ENCODE data around the gene PIH1D2. TPM values are rescaled to one million over a fixed set of nuclear protein-coding genes. Genes with fewer than 3 reads are reported as not detected.

Gene PIH1D2
- total RNA-seq, 1 experiment from 2014 or later: 1.7 TPM

GRCh38 chr11:112023104-112023503 lies 50.7 kb downstream of the PIH1D2 start:
- ATAC-seq: no peak
- no peaks in the 10 kb centered on the region for H4K20me1 ChIP-seq (ENCODE audit: low read length)
- intact Hi-C loops (cut with micrococcal nuclease): loop anchor here (5.0 kb wide), 1 partner anchor 91 kb away; no protein-coding TSS in a partner anchor
- H2AFZ ChIP-seq (ENCODE audit: low read length): no peak overlapping the region
- H3K4me2 ChIP-seq (ENCODE audit: low read length): no peak overlapping the region
- H3F3A ChIP-seq (ENCODE audit: low read length, unreplicated experiment): no peaks in the 10 kb centered on the region
- no peaks in the 10 kb centered on the region for H3K9me3 ChIP-seq (ENCODE audit: low read length)
- TF ChIP-seq EZH2 (IDR thresholded peaks at IDR 0.05; ENCODE audit: low read length, unreplicated experiment): no peak
- TF ChIP-seq EZH2phosphoT487 (IDR thresholded peaks at IDR 0.05; ENCODE audit: borderline replicate concordance, low read length): no peak
- peak; percentile 54 for TF ChIP-seq CTCF (conservative IDR thresholded peaks at IDR 0.05; ENCODE audit: low read depth, low read length)
- ChIA-PET CTCF (interaction anchor here (0.5 to 1.1 kb wide), 3 partner anchors 67 to 91 kb away, joined by 4 to 14 read pairs (median 11); no protein-coding TSS in a partner anchor), POLR2A (ENCODE audit: unreplicated experiment) (no interaction called here)
- peaks cover 6% of the 10 kb centered on the region; the same call in 1 of the 2 replicates for H3K4me1 ChIP-seq (ENCODE audit: insufficient read depth, low read length)
- H3K9me2 ChIP-seq (replicated peaks; ENCODE audit: low read length): no peaks in the 10 kb centered on the region
- H3K4me3 ChIP-seq (ENCODE audit: low read length): no peak overlapping the region
- H3K9ac ChIP-seq (ENCODE audit: low read length): no peak overlapping the region
- H3K27ac ChIP-seq (ENCODE audit: low read length): no peak overlapping the region
- no peak for DNase-seq
- H3K79me2 ChIP-seq (ENCODE audit: low read length): peaks cover 15% of the 10 kb centered on the region
- no TSS peak for BruUV-seq (replicated peaks)
- H3K36me3 ChIP-seq (ENCODE audit: low read depth, low read length): no peaks in the 10 kb centered on the region
- no peaks in the 10 kb centered on the region for H3K27me3 ChIP-seq (ENCODE audit: low read length)

GRCh38 chr11:112019066-112019465 lies 54.8 kb downstream of the PIH1D2 start:
- Histone ChIP-seq H2AFZ (ENCODE audit: low read length) (no peak overlapping the region), H3K27me3 (ENCODE audit: low read length) (no peaks in the 10 kb centered on the region), H3K4me3 (ENCODE audit: low read length) (no peak overlapping the region), H3K4me2 (ENCODE audit: low read length) (no peak overlapping the region), H3K27ac (ENCODE audit: low read length) (no peak overlapping the region), H3K4me1 (ENCODE audit: insufficient read depth, low read length) (peaks cover 6% of the 10 kb centered on the region), H3K79me2 (ENCODE audit: low read length) (no peaks in the 10 kb centered on the region), H4K20me1 (ENCODE audit: low read length) (no peaks in the 10 kb centered on the region), H3K36me3 (ENCODE audit: low read depth, low read length) (no peaks in the 10 kb centered on the region), H3F3A (ENCODE audit: low read length, unreplicated experiment) (peaks cover 5% of the 10 kb centered on the region), H3K9me2 (replicated peaks; ENCODE audit: low read length) (no peaks in the 10 kb centered on the region), H3K9ac (ENCODE audit: low read length) (no peak overlapping the region), H3K9me3 (ENCODE audit: low read length) (no peaks in the 10 kb centered on the region)
- ATAC-seq: no peak
- intact Hi-C loops (cut with micrococcal nuclease): no loop called here
- no TSS peak for BruUV-seq (replicated peaks)
- TF ChIP-seq EZH2 (IDR thresholded peaks at IDR 0.05; ENCODE audit: low read length, unreplicated experiment) (no peak), CTCF (conservative IDR thresholded peaks at IDR 0.05; ENCODE audit: low read depth, low read length) (no peak), EZH2phosphoT487 (IDR thresholded peaks at IDR 0.05; ENCODE audit: borderline replicate concordance, low read length) (no peak)
- DNase-seq: no peak
- ChIA-PET CTCF (no interaction called here), POLR2A (ENCODE audit: unreplicated experiment) (no interaction called here)

Other genes starting within 250 kb of the PIH1D2 start
- gene ALG9, start 202.4 kb downstream of the PIH1D2 start, total RNA-seq (2014; rRNA removed): 29.4 and 34.3 TPM in 2 replicates
- 2.5 and 3.0 TPM in 2 replicates for gene FDXACB1, start 194.9 kb downstream of the PIH1D2 start, total RNA-seq (2014; rRNA removed)
- gene CFAP68, start 194.5 kb downstream of the PIH1D2 start, total RNA-seq (2014; rRNA removed): 26.0 and 27.4 TPM in 2 replicates
- gene CRYAB, start 162.2 kb downstream of the PIH1D2 start, total RNA-seq (2014; rRNA removed): not detected in 2 replicates
- gene HSPB2, start 161.3 kb downstream of the PIH1D2 start, total RNA-seq (2014; rRNA removed): not detected in 2 replicates
- 8.7 and 10.5 TPM in 2 replicates for gene C11orf52, start 155.1 kb downstream of the PIH1D2 start, total RNA-seq (2014; rRNA removed)
- 6.8 and 10.8 TPM in 2 replicates for gene DIXDC1, start 136.7 kb downstream of the PIH1D2 start, total RNA-seq (2014; rRNA removed)
- 78.9 and 102 TPM in 2 replicates for gene DLAT, start 48.6 kb downstream of the PIH1D2 start, total RNA-seq (2014; rRNA removed)
- 19.4 and 34.3 TPM in 2 replicates for gene NKAPD1, start 282 bp upstream of the PIH1D2 start, total RNA-seq (2014; rRNA removed)
- gene TIMM8B, start 12.7 kb upstream of the PIH1D2 start, total RNA-seq (2014; rRNA removed): 210 and 238 TPM in 2 replicates
- 139 and 184 TPM in 2 replicates for gene SDHD, start 12.9 kb upstream of the PIH1D2 start, total RNA-seq (2014; rRNA removed)
- 53.6 and 61.6 TPM in 2 replicates for gene IL18, start 90.1 kb upstream of the PIH1D2 start, total RNA-seq (2014; rRNA removed)
- gene TEX12, start 93.4 kb upstream of the PIH1D2 start, total RNA-seq (2014; rRNA removed): 0.69 TPM in 1 of 2 replicates, not detected in the other
- 1.6 and 2.9 TPM in 2 replicates for gene BCO2, start 101.5 kb upstream of the PIH1D2 start, total RNA-seq (2014; rRNA removed)
- 53.0 and 77.4 TPM in 2 replicates for gene PTS, start 152.4 kb upstream of the PIH1D2 start, total RNA-seq (2014; rRNA removed)
- gene PLET1, start 186.8 kb upstream of the PIH1D2 start, total RNA-seq (2014; rRNA removed): 0.26 TPM in 1 of 2 replicates, not detected in the other